Kidney (tissue), 14 donors: ENCODE measurements around the gene CMIP. TPM values are rescaled to one million over a fixed set of nuclear protein-coding genes. Genes with fewer than 3 reads are reported as not detected.

Experiments used
- DNase-seq, 5 donors: peaks; one replicate each; pipeline ENCODE4 v3.0.0-alpha.2; 2013 to 2020
- FAIRE-seq: peaks from 2 replicates; lab custom pipeline; 2012; peaks lifted over from hg19 to GRCh38; lab: Jason Lieb, UNC
- H3K27ac ChIP-seq, 2 donors: one replicate each; pipeline ENCODE4 v1.7.0; 2013; ENCODE audit warnings: low read depth in 2 of 2, low read length in 2 of 2, inconsistent platforms in 1 of 2
- H3K27me3 ChIP-seq: one replicate; pipeline ENCODE4 v1.7.1; 2013; ENCODE audit warnings: low read length, inconsistent platforms; ENCODE audit not compliant: control insufficient read depth, insufficient read depth
- H3K36me3 ChIP-seq, 3 donors: one replicate each; pipeline versions ENCODE4 v1.7.0 to v1.7.1; 2013; ENCODE audit warnings: low read length in 3 of 3, control low read depth in 1 of 3, inconsistent platforms in 1 of 3; ENCODE audit not compliant: insufficient read depth in 3 of 3, control insufficient read depth in 2 of 3
- H3K4me1 ChIP-seq, 3 donors: one replicate each; pipeline versions ENCODE4 v1.7.0 to v1.7.1; 2013; ENCODE audit warnings: low read length in 3 of 3, inconsistent platforms in 1 of 3, low read depth in 1 of 3; ENCODE audit not compliant: control insufficient read depth in 2 of 3, insufficient read depth in 2 of 3
- H3K4me3 ChIP-seq, 3 donors: one replicate each; pipeline versions ENCODE4 v1.7.0 to v1.8.1; 2013; ENCODE audit warnings: low read length in 3 of 3, control low read depth in 1 of 3, inconsistent platforms in 1 of 3
- H3K9ac ChIP-seq, 3 donors: one replicate each; pipeline versions ENCODE4 v1.7.0 to v1.7.1; 2013; ENCODE audit warnings: low read length in 3 of 3, control low read depth in 1 of 3, inconsistent platforms in 1 of 3
- H3K9me3 ChIP-seq, 3 donors: one replicate each; pipeline versions ENCODE4 v1.7.0 to v1.7.1; 2013; ENCODE audit warnings: low read length in 3 of 3, control low read depth in 1 of 3, inconsistent platforms in 1 of 3; ENCODE audit not compliant: control insufficient read depth in 2 of 3, insufficient read depth in 1 of 3
- CTCF ChIP-seq: IDR thresholded peaks from 3 replicates; pipeline ENCODE4 v1.5.1; 2012; ENCODE audit warnings: mild to moderate bottlenecking, moderate library complexity, borderline replicate concordance; ENCODE audit not compliant: insufficient read depth; ENCODE audit errors: extremely low read depth
- intact Hi-C: fragments of 100-400 bp; cut with DNase I; formaldehyde crosslinking; loops from one replicate; pipeline ENCODE4 v1.11.1; 2022
- polyA plus RNA-seq: library from polyadenylated mRNA; stranded (reverse); fragments of 350-450 nt; fragmentation: Illumina TruSeq; extraction: RNeasy Lipid Tissue Mini Kit (QIAGEN cat#74804); gene quantifications from one replicate; pipeline ENCODE4 v1.2.3, GENCODE V29; 2014; ENCODE audit warnings: low read depth, low replicate concordance; ENCODE audit not compliant: insufficient read depth
- total RNA-seq: library from RNA; stranded (reverse); fragmentation: NEBNext Ultra II Directional; extraction: Animal tissue kit (Norgen Biotek cat#: 25700); gene quantifications from one replicate; pipeline ENCODE4 v1.2.1, GENCODE V29; 2021
- donor health status: control.
- donor health status: control.
- donor health status: control.
- donor health status: control.
- donor health status: control.
- donor health status: DM: yes; HTN: yes; CAD: no.
- donor health status: Normal renal cell carcinoma (clear cell type).

The CMIP gene
- total and polyA plus RNA-seq, 2 donors from 2014 or later = 16.6 to 65.7 TPM

DNA sequence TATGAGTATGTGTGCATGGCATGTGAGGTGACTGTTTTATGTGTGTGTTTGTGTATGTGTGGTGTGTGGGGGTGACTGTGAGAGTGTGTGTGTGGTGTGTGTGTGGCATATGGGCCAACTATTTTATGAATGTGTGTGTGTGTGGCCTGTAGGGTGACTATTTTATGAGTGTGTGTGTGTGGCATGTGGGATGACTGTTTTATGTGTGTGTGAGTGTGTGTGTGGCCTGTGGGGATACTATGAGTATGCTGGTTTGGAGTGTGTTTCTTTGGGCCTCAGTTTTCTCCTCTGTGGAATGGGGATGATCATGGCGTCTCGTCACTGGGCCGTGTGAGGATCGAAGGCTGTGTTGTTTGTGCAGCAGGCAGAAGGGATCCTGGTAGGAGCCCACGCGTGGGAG lies 182.4 kb downstream of the CMIP start:
- peaks cover 0 to 3% (median 1%) of the 10 kb centered on the region in 3 donors for H3K36me3 ChIP-seq
- no peaks in the 10 kb centered on the region for H3K27me3 ChIP-seq
- no peaks in the 10 kb centered on the region for H3K9me3 ChIP-seq
- no peak overlapping the region for H3K4me3 ChIP-seq
- DNase-seq = no peak
- no peak overlapping the region for H3K27ac ChIP-seq
- TF ChIP-seq CTCF = no peak
- peaks cover 0 to 16% (median 16%) of the 10 kb centered on the region in 3 donors for H3K4me1 ChIP-seq
- H3K9ac ChIP-seq = no peak overlapping the region
- intact Hi-C loops = no loop called here
- FAIRE-seq = no peak

DNA sequence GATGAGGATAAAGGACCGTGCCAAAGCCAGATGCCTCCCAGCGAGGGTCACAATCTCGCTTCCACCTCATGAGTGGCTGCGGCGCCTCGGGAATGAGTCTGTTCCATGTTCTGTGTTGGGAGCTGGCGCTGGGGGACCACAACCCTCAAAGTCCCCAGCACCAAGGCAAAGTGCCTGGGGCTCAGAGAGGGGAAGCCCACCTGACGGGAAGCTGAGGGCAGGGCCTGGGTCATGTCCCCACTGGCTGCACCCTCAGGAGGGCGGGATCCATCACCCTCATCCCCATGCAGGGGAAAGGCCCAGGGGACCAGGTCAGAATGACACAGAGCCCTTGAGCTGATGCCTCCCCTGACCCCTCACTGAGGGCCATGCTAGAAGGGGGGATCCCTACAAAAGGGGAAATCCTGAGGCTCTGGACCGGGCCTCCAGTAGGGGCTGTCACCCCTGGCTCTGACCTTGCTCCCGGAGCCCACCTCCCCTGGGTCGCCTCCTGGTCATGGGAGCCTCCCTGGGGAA lies 183.2 kb downstream of the CMIP start:
- Histone ChIP-seq H3K4me1 (peaks cover 0 to 19% (median 17%) of the 10 kb centered on the region in 3 donors), H3K9me3 (no peaks in the 10 kb centered on the region), H3K4me3 (no peak overlapping the region), H3K27ac (no peak overlapping the region), H3K36me3 (no peaks in the 10 kb centered on the region), H3K27me3 (no peaks in the 10 kb centered on the region), H3K9ac (no peak overlapping the region)
- intact Hi-C loops = no loop called here
- DNase-seq (no peak), FAIRE-seq (no peak)
- no peak for TF ChIP-seq CTCF

- FAIRE-seq (no peak), DNase-seq (no peak)
- H3K36me3 ChIP-seq = no peaks in the 10 kb centered on the region
- peaks cover under 1 to 32% (median 27%) of the 10 kb centered on the region in 3 donors for H3K4me1 ChIP-seq
- H3K27ac ChIP-seq = no peak overlapping the region
- no peaks in the 10 kb centered on the region for H3K27me3 ChIP-seq
- H3K4me3 ChIP-seq = no peak overlapping the region
- no peak for TF ChIP-seq CTCF
- H3K9me3 ChIP-seq = no peaks in the 10 kb centered on the region
- intact Hi-C loops = no loop called here
- H3K9ac ChIP-seq = no peak overlapping the region
These were observed 184.6 kb downstream of the CMIP start for GRCh38 chr16:81629034-81629802.
